Esophagus squamous epithelium (tissue), 4 donors: ENCODE data around the gene SNX27.

Source experiments
- CTCF ChIP-seq, 6 experiments: fragments of 450-650 bp in 4 of 6; fragments of 200-600 bp in 2 of 6; sonication (generic) in 2 of 6; IDR thresholded peaks; one replicate each; pipeline ENCODE4 v1.5.1; 2016 to 2019; ENCODE audit warnings: antibody characterized with exemption in 6 of 6, mild to moderate bottlenecking in 4 of 6, moderate library complexity in 4 of 6
- POLR2A ChIP-seq, 4 donors: fragments of 450-650 bp; IDR thresholded peaks; one replicate each; pipeline ENCODE4 v1.6.1; 2017; ENCODE audit warnings: antibody characterized with exemption in 4 of 4, mild to moderate bottlenecking in 4 of 4, moderate library complexity in 3 of 4

GRCh38 chr1:151644001-151644400 lies 32.2 kb downstream of the SNX27 start:
- no peak for TF ChIP-seq CTCF (IDR thresholded peaks at IDR 0.05)
- TF ChIP-seq POLR2A (IDR thresholded peaks at IDR 0.05), result no peak
